ENCODE measurements around the gene EEF1AKMT1.
"Not testable (repeated sequence)": the region's sequence is repeated elsewhere in the genome, so short reads cannot be mapped to it uniquely, and the experiment has no call there.

The EEF1AKMT1 gene

DNA sequence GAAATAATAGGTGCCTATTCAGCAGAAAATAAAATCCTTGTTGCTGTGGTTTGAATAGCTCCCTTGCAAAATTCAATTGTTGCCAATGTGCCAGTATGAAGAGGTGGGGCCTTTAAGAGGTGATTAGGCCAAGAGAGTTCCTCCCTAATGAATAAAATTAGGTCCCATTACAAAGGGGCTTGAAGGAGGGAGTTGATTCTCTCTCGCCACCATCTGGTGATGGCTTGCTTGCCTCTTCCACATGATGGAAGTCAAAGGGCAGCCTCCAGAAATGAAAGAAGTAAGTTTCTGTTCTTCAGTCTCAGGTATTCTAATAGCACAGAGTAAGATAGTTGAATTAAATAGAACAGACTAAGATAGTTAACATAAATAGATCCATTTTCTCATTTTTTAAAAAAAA is 3.0 kb upstream of the EEF1AKMT1 start:
- no peak for DNase-seq (ENCODE audit: low spot score)

GRCh38 chr13:20775961-20776360 is 2.2 kb upstream of the EEF1AKMT1 start:
- no peak for DNase-seq (ENCODE audit: low spot score)

DNA sequence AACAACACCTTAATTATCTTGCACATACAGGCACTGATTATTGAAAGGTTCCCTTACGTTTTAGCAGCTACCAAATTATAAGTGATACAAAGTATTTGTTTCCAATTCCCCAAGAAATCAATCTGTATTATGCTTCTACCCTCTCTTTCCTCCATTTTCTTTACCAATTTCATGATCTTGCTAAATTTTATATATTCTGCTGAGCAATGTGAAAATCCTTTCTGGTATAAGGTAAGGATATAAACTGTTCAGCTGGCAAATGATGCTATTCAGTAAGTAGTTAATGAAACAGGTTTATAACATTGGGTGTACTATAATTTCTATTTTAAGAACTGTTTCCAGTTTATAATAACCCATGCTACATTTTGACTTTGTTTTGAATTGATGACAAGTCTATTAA is 985 bp upstream of the EEF1AKMT1 start:
- DNase-seq (ENCODE audit: low spot score) = no peak

- no peak for DNase-seq (ENCODE audit: low spot score)
These were observed 1.2 kb downstream of the EEF1AKMT1 start for GRCh38 chr13:20772401-20773131.

- DNase-seq (ENCODE audit: low spot score) = no peak
These were observed 3.9 kb downstream of the EEF1AKMT1 start for GRCh38 chr13:20769834-20770233.

DNA sequence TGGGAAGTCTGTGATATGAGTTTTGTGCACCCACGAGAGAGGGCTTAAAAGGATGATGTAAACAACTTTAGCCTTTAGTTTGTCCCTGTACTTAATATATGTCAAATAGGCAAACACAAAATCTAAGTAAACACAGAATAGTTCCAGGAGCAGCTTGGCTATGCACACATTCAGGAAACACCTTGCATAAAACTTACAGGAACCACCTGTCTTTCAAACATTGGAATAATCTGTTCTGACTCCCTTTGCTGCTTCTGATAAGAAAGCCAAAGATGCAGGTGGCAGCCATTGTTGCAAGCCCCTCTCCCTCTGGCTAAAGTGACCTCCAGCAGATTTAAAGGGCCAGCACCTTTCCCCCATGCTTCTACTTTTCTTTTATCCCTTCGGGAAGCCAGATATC is 4.7 kb downstream of the EEF1AKMT1 start:
- DNase-seq (ENCODE audit: low spot score) = no peak

- no peak for DNase-seq (ENCODE audit: low spot score)
These were observed 6.3 kb downstream of the EEF1AKMT1 start for GRCh38 chr13:20767309-20767943.

DNA sequence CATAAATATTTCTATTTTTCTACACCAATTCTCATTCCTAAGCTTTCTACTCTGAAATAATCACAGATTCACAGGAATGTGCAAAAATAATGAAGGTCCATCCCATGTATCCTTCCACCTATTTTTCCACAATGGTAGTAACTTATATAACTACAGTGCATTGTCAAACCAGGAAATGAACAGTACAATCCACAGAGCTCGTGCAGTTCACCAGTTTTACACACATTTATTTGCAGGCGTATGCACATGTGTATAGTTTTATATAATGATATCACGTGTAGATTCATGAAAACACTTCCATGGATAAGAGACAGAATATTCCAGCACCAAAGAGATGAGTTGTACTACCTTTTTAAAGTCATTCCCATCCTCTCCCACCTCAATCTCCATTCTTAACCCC is 12.9 kb downstream of the EEF1AKMT1 start:
- DNase-seq (ENCODE audit: low spot score) = no peak

DNA sequence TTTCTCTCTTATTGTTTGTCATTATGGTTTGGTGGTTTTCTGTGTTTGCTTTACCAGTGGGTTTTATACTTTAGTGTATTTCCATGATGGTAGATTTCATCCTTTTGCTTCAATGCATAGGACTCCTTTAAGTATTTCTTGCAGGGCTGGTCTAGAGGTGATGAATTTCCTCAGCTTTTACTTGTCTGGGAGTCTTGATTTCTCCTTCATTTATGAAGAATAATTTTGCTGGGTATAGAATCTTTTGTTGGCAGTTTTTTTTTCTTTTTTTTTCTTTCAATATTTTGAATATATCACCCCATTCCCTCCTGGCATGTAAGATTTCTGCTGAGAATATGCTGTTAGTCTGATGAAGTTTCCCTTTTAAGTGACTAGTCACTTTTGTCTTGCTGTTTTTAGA is 19.8 kb downstream of the EEF1AKMT1 start:
- no peak for DNase-seq (ENCODE audit: low spot score)

DNA sequence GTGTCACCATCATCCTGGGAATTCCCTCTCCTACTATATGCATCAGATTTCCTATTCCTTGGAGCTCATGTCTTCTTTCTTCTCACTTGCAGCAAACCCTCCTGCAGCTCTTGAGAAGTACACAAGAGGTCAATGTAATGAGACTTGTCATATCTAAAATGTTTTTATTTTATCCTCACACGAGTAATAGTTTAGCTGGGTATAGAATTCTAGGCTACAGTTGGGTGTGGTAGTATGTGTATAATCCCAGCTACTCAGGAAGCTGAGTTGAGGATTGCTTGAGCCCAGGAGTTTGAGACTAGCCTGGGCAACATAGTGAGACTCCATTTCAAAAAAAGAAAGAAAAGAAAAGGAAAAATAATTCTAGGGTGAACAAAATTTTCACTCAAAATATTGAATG is 24.4 kb downstream of the EEF1AKMT1 start:
- no peak for DNase-seq (ENCODE audit: low spot score)

DNA sequence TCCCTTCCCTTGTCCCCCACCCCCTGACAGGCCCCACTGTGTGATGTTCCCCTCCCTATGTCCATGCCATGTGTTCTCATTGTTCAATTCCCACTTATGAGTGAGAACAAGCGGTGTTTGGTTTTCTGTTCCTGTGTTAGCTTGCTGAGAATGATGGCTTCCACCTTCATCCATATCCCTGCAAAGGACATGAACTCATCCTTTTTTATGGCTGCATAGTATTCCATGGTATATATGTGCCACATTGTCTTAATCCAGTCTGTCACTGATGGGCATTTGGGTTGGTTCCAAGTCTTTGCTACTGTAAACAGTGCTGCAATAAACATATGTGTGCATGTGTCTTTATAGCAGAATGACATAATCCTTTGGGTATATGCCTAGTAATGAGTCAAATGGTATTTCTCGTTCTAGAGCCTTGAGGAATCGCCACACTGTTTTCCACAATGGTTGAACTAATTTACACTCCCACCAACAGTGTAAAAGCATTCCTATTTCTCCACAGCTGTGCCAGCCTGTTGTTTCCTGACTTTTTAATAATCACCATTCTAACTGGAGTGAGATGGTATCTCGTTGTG is 29.8 kb downstream of the EEF1AKMT1 start:
- DNase-seq (ENCODE audit: low spot score) = not testable (repeated sequence)

DNA sequence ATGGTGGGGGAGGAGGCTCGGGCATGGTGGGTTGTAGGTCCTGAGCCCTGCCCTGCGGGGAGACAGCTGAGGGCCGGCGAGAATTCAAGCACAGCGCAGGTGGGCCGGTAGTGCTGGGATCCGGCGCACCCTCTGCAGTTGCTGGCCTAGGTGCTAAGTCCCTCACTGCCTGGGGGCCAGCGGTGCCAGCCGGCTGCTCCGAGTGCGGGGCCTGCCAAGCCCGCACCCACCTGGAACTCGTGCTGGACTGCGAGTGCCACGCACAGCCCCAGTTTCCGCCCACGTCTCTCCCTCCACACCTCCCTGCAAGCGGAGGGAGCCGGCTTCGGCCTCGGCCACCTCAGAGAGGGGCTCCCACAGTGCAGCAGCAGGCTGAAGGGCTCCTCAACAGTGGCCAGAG is 33.7 kb downstream of the EEF1AKMT1 start:
- no peak for DNase-seq (ENCODE audit: low spot score)

DNA sequence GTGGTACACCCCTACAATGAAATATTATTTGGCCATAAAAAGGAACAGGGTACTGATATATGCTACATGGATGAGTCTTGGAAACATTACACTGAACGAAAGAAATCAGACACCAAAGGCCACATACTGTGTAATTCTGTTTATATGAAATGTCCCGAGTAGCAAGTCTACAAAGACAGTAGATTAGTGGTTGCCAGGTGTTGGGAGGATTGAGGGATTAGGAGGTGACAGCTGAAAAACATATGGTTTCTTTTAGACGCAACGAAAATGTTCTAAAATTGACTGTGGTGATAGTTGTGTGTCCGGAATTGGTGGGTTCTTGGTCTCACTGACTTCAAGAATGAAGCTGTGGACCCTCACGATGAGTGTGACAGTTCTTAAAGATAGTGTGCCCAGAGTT is 35.1 kb downstream of the EEF1AKMT1 start:
- no peak for DNase-seq (ENCODE audit: low spot score)

GRCh38 chr13:20729633-20730585 is 43.9 kb downstream of the EEF1AKMT1 start:
- no peak for DNase-seq (ENCODE audit: low spot score)

DNA sequence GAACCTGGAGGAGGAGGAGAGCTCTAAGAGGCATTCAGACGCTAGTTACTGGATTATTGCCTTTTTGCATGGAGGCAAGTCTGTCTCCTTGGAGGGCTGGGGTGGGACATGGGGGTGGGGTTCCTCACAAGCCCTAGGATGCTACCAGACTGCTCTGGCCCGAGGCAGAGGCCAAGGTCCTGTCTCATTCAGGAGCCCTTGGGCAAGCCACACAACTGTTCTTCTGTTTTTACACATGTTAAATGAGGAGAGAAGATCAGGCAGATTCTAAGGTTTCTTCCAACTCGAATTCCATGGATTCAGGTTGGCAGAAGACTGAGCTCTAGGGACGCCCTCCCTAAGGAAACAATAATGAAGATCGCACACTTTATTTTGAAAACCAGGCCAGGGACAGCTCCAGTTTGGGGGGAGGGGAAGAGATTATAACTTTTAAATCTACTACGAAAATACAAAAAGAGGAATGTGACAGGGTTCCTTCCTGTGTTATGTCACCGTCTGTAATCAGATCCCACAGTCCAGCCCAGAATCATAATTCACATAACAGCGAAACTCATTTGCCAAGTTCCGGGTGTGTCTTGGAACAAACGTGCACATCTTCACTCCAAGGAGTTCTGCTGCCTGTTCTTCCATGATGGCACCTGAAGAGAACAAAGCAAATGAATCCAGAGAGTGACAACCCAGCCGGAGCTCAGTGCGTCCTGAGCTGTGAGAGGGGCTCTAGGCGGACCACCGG is 45.0 kb downstream of the EEF1AKMT1 start:
- DNase-seq (ENCODE audit: low spot score) = no peak

DNA sequence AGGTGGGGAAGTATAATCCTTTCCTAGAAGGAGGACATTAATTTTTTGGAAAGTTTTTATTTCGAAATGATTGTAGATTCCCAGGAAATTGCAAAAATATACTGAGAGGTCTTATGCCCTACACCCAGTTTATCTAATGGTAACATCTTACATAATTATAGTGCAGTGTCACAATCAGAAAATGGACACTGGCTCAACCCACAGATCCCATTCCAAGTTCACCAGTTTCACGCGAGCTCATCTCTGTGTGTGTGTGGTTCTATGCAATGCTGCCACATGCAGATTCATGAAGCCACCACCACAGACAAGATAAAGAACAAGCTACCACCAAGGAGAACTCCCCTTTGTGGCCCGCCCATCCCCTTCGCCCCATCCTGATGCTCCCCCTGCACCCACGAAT is 45.9 kb downstream of the EEF1AKMT1 start:
- DNase-seq (ENCODE audit: low spot score) = no peak

GRCh38 chr13:20721454-20722357 is 52.1 kb downstream of the EEF1AKMT1 start:
- no peak for DNase-seq (ENCODE audit: low spot score)

GRCh38 chr13:20721058-20721453 is 52.7 kb downstream of the EEF1AKMT1 start:
- DNase-seq (ENCODE audit: low spot score) = no peak

GRCh38 chr13:20720499-20720898 is 53.3 kb downstream of the EEF1AKMT1 start:
- DNase-seq (ENCODE audit: low spot score) = no peak

DNA sequence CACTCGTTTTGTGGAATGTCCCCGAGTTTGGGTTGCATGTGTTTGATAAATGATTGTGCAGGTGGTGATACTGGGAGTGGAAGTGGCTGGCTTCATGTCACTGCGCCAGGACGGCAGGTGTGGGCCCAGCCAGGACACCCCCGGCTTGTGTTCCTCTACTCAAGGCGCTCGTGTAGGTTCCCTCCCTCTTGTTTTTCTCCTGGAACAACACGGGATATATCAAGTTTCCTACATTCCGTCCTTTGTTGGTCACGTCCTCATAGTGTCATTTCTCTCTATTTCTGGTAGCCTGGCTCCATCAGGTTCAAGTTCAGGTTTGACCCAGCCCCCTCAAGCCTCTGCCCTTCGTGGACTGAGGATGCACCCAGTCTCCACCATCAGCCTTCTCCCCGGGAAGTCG is 54.0 kb downstream of the EEF1AKMT1 start:
- DNase-seq (ENCODE audit: low spot score) = no peak

Measured in Ammon's horn (tissue), 1 donor.